NB4 (cell line): ENCODE measurements around the gene SPTBN5.

Experiments used
- MAX ChIP-seq: IDR thresholded peaks from 2 replicates; pipeline ENCODE4 v1.6.1; 2011; ENCODE audit warnings: low read depth, low read length
- POLR2A ChIP-seq: IDR thresholded peaks from 2 replicates; pipeline ENCODE4 v1.6.1; 2011; ENCODE audit warnings: mild to moderate bottlenecking; ENCODE audit not compliant: insufficient read length; ENCODE audit errors: extremely low read depth
- TF ChIP-seq, protein P1 (sequence below): IDR thresholded peaks from one replicate; pipeline ENCODE4 v1.5.1; 2012; ENCODE audit warnings: low read depth, low read length

DNA sequence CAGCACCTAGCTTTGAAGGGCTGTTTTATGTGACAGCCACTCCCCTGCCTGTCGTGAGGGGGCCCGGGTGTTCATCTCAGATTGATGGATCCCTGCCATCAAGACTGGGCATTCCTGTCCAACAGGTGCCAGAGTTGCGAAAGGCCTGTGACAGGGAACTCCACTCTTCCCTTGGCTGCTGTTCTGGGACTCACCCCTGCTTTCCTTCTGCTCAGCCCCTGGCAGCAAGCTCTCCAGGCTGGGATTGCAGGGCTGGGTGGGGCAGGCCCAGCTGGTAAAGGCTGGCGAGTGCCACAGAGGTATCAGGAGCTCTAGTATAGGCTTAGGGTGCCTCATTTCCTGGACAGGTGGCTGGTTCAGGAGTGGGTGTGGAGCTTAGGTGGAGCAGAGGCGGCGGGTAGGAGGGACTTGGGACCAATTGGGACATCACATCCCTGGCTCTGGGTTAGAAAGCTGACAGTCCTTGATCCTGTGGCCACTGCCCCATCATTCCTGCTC, 55.4 kb downstream of the SPTBN5 start, which contains the start of gene PLA2G4B:
- TF ChIP-seq, protein P1, sequence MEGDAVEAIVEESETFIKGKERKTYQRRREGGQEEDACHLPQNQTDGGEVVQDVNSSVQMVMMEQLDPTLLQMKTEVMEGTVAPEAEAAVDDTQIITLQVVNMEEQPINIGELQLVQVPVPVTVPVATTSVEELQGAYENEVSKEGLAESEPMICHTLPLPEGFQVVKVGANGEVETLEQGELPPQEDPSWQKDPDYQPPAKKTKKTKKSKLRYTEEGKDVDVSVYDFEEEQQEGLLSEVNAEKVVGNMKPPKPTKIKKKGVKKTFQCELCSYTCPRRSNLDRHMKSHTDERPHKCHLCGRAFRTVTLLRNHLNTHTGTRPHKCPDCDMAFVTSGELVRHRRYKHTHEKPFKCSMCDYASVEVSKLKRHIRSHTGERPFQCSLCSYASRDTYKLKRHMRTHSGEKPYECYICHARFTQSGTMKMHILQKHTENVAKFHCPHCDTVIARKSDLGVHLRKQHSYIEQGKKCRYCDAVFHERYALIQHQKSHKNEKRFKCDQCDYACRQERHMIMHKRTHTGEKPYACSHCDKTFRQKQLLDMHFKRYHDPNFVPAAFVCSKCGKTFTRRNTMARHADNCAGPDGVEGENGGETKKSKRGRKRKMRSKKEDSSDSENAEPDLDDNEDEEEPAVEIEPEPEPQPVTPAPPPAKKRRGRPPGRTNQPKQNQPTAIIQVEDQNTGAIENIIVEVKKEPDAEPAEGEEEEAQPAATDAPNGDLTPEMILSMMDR = no peak
- no peak for TF ChIP-seq MAX
- no peak for TF ChIP-seq POLR2A
